PC-3 (cell line): ENCODE results near the gene LYZL6.

Source experiments
- CTCF ChIP-seq: fragments of 300-600 bp; sonication (generic); conservative IDR thresholded peaks from 2 replicates; pipeline ENCODE4 v1.5.1; 2017; ENCODE audit warnings: antibody characterized with exemption, low read depth, mild to moderate bottlenecking, low read length
- EZH2 ChIP-seq: fragments of 300-600 bp; sonication (generic); IDR thresholded peaks from one replicate; pipeline ENCODE4 v1.6.1; 2017; ENCODE audit warnings: antibody characterized with exemption, mild to moderate bottlenecking, low read length; ENCODE audit not compliant: unreplicated experiment
- EZH2phosphoT487 ChIP-seq: fragments of 300-600 bp; sonication (generic); IDR thresholded peaks from 2 replicates; pipeline ENCODE4 v1.6.1; 2018; ENCODE audit warnings: mild to moderate bottlenecking, antibody characterized with exemption, low read length, borderline replicate concordance

DNA sequence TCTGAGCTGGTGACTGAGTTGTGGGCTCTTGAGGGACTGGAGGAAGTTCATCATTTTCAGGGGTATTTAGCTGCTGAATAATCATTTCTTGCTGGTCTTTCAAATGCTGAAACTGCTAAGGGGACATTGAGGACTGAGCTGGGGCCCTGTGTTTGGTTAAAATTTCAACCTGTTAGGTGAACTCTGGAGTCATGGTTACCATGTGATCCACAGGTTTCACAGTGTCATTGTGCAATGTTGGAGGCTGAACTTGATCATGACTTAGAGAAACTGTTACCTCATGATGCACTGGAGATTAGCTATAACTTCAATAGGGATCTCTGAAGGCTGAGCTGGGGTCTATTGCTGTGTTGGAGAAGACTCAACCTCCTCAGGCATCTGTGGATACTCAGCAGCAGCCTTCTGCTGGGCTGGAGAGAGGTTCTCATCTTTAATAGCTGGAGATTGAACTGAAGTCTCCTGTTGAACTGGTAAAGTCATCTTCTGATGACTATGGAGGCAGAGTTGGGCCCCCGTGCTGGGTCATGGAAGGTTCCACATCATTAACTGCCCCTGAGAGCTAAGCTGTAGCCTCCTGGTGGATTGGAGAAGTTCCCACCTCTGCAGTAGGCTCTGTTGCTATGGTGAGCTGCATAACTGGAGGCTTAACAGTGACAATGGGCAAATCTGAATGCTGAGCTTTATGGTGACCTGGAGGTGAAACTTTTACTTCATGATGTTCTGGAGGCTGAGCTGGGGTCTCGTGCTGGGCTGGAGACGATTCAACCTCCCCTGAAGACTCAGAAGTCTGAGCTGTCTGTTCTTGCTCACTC, 28.2 kb downstream of the LYZL6 start:
- TF ChIP-seq CTCF = no peak
- TF ChIP-seq EZH2 = no peak
- TF ChIP-seq EZH2phosphoT487 = no peak
